ENCODE results near the gene NNAT.
"Not testable (repeated sequence)": the region's sequence is repeated elsewhere in the genome, so short reads cannot be mapped to it uniquely, and the experiment has no call there.

The NNAT gene

GRCh38 chr20:37521061-37521771 lies at the start of gene NNAT:
Gene NNAT, plus strand, starts transcription at chr20:37521250. Its CDS starts 82 bp downstream, at chr20:37521332.
- in situ Hi-C loops (cut with MboI; ENCODE audit: low sequenced_read_pairs): no loop called here

GRCh38 chr20:37471741-37472235 lies 49.3 kb upstream of the NNAT start:
- in situ Hi-C loops (cut with MboI; ENCODE audit: low sequenced_read_pairs): no loop called here

GRCh38 chr20:37472435-37472834 lies 48.6 kb upstream of the NNAT start:
- in situ Hi-C loops (cut with MboI; ENCODE audit: low sequenced_read_pairs): not testable (repeated sequence)

- in situ Hi-C loops (cut with MboI; ENCODE audit: low sequenced_read_pairs): no loop called here
These were observed 47.6 kb upstream of the NNAT start for GRCh38 chr20:37473249-37474000.

- in situ Hi-C loops (cut with MboI; ENCODE audit: low sequenced_read_pairs): no loop called here
These were observed 46.7 kb upstream of the NNAT start for GRCh38 chr20:37474386-37474785.

- in situ Hi-C loops (cut with MboI; ENCODE audit: low sequenced_read_pairs): no loop called here
These were observed 45.8 kb upstream of the NNAT start for GRCh38 chr20:37475252-37475651.

- in situ Hi-C loops (cut with MboI; ENCODE audit: low sequenced_read_pairs): no loop called here
These were observed 44.0 kb upstream of the NNAT start for GRCh38 chr20:37477041-37477440.

GRCh38 chr20:37479266-37479665 lies 41.8 kb upstream of the NNAT start:
- in situ Hi-C loops (cut with MboI; ENCODE audit: low sequenced_read_pairs): no loop called here

- in situ Hi-C loops (cut with MboI; ENCODE audit: low sequenced_read_pairs): no loop called here
These were observed 40.9 kb upstream of the NNAT start for GRCh38 chr20:37479925-37480691.

GRCh38 chr20:37480919-37481318 lies 40.1 kb upstream of the NNAT start:
- in situ Hi-C loops (cut with MboI; ENCODE audit: low sequenced_read_pairs): no loop called here

GRCh38 chr20:37481610-37482009 lies 39.4 kb upstream of the NNAT start:
- in situ Hi-C loops (cut with MboI; ENCODE audit: low sequenced_read_pairs): no loop called here

GRCh38 chr20:37484331-37484730 lies 36.7 kb upstream of the NNAT start:
- in situ Hi-C loops (cut with MboI; ENCODE audit: low sequenced_read_pairs): no loop called here

- in situ Hi-C loops (cut with MboI; ENCODE audit: low sequenced_read_pairs): not testable (repeated sequence)
These were observed 34.8 kb upstream of the NNAT start for GRCh38 chr20:37486209-37486608.

- in situ Hi-C loops (cut with MboI; ENCODE audit: low sequenced_read_pairs): no loop called here
These were observed 30.2 kb upstream of the NNAT start for GRCh38 chr20:37490663-37491350.

GRCh38 chr20:37492096-37492625 lies 28.9 kb upstream of the NNAT start:
- in situ Hi-C loops (cut with MboI; ENCODE audit: low sequenced_read_pairs): no loop called here

GRCh38 chr20:37492945-37493344 lies 28.1 kb upstream of the NNAT start:
- in situ Hi-C loops (cut with MboI; ENCODE audit: low sequenced_read_pairs): no loop called here

GRCh38 chr20:37494301-37494700 lies 26.7 kb upstream of the NNAT start:
- in situ Hi-C loops (cut with MboI; ENCODE audit: low sequenced_read_pairs): no loop called here

GRCh38 chr20:37494796-37495195 lies 26.3 kb upstream of the NNAT start:
- in situ Hi-C loops (cut with MboI; ENCODE audit: low sequenced_read_pairs): no loop called here

GRCh38 chr20:37498066-37498665 lies 22.9 kb upstream of the NNAT start:
- in situ Hi-C loops (cut with MboI; ENCODE audit: low sequenced_read_pairs): no loop called here

GRCh38 chr20:37500311-37500710 lies 20.7 kb upstream of the NNAT start:
- in situ Hi-C loops (cut with MboI; ENCODE audit: low sequenced_read_pairs): no loop called here

Measured in HL-60/S4 treated with retinoic acid at 250 ng/mL for 4 days and 3 days (cell line).